Measurements from ENCODE around the gene SLC25A13. TPM values are rescaled to one million over a fixed set of nuclear protein-coding genes. Genes with fewer than 3 reads are reported as not detected.

The SLC25A13 gene
- polyA plus RNA-seq, 1 of the 3 experiments (the other 2 are of a cell fraction): 16.0 TPM

- Histone ChIP-seq H2AFZ (ENCODE audit: low read depth) (no peak overlapping the region), H3K27ac (ENCODE audit: low read depth in 2 of 2, low read length in 1 of 2) (no peak overlapping the region), H3K36me3 (replicated peaks in 1 of 2; ENCODE audit: control insufficient read depth in 1 of 2, insufficient read depth in 2 of 2, low read length in 1 of 2) (no peaks in the 10 kb centered on the region), H3K4me3 (ENCODE audit: low read depth in 2 of 2, low read length in 1 of 2) (no peak overlapping the region), H3K79me2 (ENCODE audit: insufficient read depth) (no peaks in the 10 kb centered on the region), H3K4me2 (no peak overlapping the region), H3K9me2 (no peaks in the 10 kb centered on the region), H3K27me3 (ENCODE audit: insufficient read depth) (no peaks in the 10 kb centered on the region), H4K20me1 (ENCODE audit: insufficient read depth) (no peaks in the 10 kb centered on the region; the same call in 1 of the 2 replicates), H3K9ac (no peak overlapping the region), H3F3A (replicated peaks; ENCODE audit: insufficient read depth) (no peaks in the 10 kb centered on the region), H3K4me1 (ENCODE audit: control insufficient read depth in 1 of 2, insufficient read depth in 2 of 2, low read depth in 1 of 2, low read length in 1 of 2) (peaks cover 0 to 10% of the 10 kb centered on the region in 2 experiments; a peak in 2 of 4 replicates), H3K9me3 (no peaks in the 10 kb centered on the region)
- no peak for TF ChIP-seq RAD21 (IDR thresholded peaks at IDR 0.05; ENCODE audit: low read length)
- TF ChIP-seq TAF1 (IDR thresholded peaks at IDR 0.05; ENCODE audit: borderline replicate concordance, low read depth, low read length): no peak
- TF ChIP-seq TCF12 (IDR thresholded peaks at IDR 0.05): no peak
- TF ChIP-seq FOXM1 (IDR thresholded peaks at IDR 0.05; ENCODE audit: low read depth): no peak
- TF ChIP-seq JUND (IDR thresholded peaks at IDR 0.05): no peak
- no peak for TF ChIP-seq NRF1 (IDR thresholded peaks at IDR 0.05; ENCODE audit: low read depth, low read length)
- TF ChIP-seq EZH2phosphoT487 (IDR thresholded peaks at IDR 0.05; ENCODE audit: borderline replicate concordance, low read depth): no peak
- 97% methylated on average over 1 of the region's 1 CpG for WGBS (ENCODE audit: low lambda C conversion rate)
- no peak for DNase-seq
- CTCF ChIA-PET: no interaction called here
- POLR2A ChIA-PET: no interaction called here
These were observed 104.8 kb downstream of the SLC25A13 start for GRCh38 chr7:96217147-96217546.

DNA sequence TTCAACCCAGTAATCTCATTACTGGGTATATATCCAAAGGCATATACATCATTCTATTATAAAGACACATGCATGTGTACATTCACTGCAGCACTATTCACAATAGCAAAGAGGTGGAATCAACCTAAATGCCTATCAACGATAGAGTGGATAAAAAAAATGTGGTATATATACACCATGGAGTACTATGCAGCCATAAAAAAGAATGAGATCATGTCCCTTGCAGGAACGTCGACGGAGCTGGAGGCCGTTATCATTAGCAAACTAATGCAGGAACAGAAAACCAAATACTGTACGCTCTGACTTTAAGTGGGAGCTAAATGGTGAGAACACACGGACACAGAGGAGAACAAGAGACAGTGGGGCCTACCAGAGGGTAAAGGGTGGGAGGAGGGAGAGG, 105.5 kb downstream of the SLC25A13 start:
- H3K79me2 ChIP-seq (ENCODE audit: insufficient read depth): no peaks in the 10 kb centered on the region
- CTCF ChIA-PET: no interaction called here
- no peaks in the 10 kb centered on the region for H3K27me3 ChIP-seq (ENCODE audit: insufficient read depth)
- H3K4me2 ChIP-seq: no peak overlapping the region
- no peak for TF ChIP-seq TAF1 (IDR thresholded peaks at IDR 0.05; ENCODE audit: borderline replicate concordance, low read depth, low read length)
- TF ChIP-seq RXRA (IDR thresholded peaks at IDR 0.05; ENCODE audit: borderline replicate concordance, low read depth): no peak
- TF ChIP-seq FOXJ3 (CRISPR knock-in tag; IDR thresholded peaks at IDR 0.05): no peak
- no peak for TF ChIP-seq FOXM1 (IDR thresholded peaks at IDR 0.05; ENCODE audit: low read depth)
- TF ChIP-seq NRF1 (IDR thresholded peaks at IDR 0.05; ENCODE audit: low read depth, low read length): no peak
- no peak for TF ChIP-seq GABPA (IDR thresholded peaks at IDR 0.05; ENCODE audit: low read depth)
- no peaks in the 10 kb centered on the region for H3K36me3 ChIP-seq (replicated peaks in 1 of 2; ENCODE audit: control insufficient read depth in 1 of 2, insufficient read depth in 2 of 2, low read length in 1 of 2)
- no peak for DNase-seq
- WGBS (ENCODE audit: low lambda C conversion rate): 97% methylated on average over 7 of the region's 7 CpGs
- H3K9me3 ChIP-seq: no peaks in the 10 kb centered on the region
- no peak overlapping the region for H2AFZ ChIP-seq (ENCODE audit: low read depth)
- H3K4me3 ChIP-seq (ENCODE audit: low read depth in 2 of 2, low read length in 1 of 2): no peak overlapping the region
- H4K20me1 ChIP-seq (ENCODE audit: insufficient read depth): no peaks in the 10 kb centered on the region; the same call in 1 of the 2 replicates
- no peaks in the 10 kb centered on the region for H3F3A ChIP-seq (replicated peaks; ENCODE audit: insufficient read depth)
- peaks cover 0 to 10% of the 10 kb centered on the region in 2 experiments; a peak in 2 of 4 replicates for H3K4me1 ChIP-seq (ENCODE audit: control insufficient read depth in 1 of 2, insufficient read depth in 2 of 2, low read depth in 1 of 2, low read length in 1 of 2)
- no peak overlapping the region for H3K27ac ChIP-seq (ENCODE audit: low read depth in 2 of 2, low read length in 1 of 2)
- POLR2A ChIA-PET: no interaction called here
- H3K9ac ChIP-seq: no peak overlapping the region
- no peaks in the 10 kb centered on the region for H3K9me2 ChIP-seq

DNA sequence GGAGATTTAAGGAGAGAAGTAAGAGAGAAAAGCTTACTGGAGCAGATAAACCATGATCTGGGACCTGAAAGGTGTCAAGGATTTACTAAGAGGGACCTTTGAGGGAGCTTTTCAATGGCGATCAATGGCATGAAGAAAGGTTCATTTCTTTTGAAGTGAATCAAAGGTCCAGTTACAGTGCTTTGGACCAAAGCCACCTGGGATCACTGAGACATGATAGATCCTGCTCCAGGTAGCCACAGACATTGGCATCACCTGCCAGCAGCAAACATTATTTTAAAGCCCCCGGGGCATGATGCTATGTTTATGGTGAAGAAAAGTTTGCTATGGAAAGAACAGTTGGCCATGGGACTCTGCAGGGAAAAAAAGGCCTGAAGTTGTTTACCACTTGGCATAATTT, 109.4 kb downstream of the SLC25A13 start:
- POLR2A ChIA-PET: no interaction called here
- peaks cover 2 to 5% of the 10 kb centered on the region in 2 experiments for H3K36me3 ChIP-seq (replicated peaks in 1 of 2; ENCODE audit: control insufficient read depth in 1 of 2, insufficient read depth in 2 of 2, low read length in 1 of 2)
- no peak overlapping the region for H3K4me3 ChIP-seq (ENCODE audit: low read depth in 2 of 2, low read length in 1 of 2)
- H3K4me2 ChIP-seq: no peak overlapping the region
- H3K4me1 ChIP-seq (ENCODE audit: control insufficient read depth in 1 of 2, insufficient read depth in 2 of 2, low read depth in 1 of 2, low read length in 1 of 2): no peaks in the 10 kb centered on the region
- H3K27me3 ChIP-seq (ENCODE audit: insufficient read depth): no peaks in the 10 kb centered on the region
- H3K79me2 ChIP-seq (ENCODE audit: insufficient read depth): no peaks in the 10 kb centered on the region
- no peaks in the 10 kb centered on the region for H3F3A ChIP-seq (replicated peaks; ENCODE audit: insufficient read depth)
- H3K9ac ChIP-seq: no peak overlapping the region
- TF ChIP-seq USF1 (IDR thresholded peaks at IDR 0.05; ENCODE audit: borderline replicate concordance, low read depth) (no peak), JUND (IDR thresholded peaks at IDR 0.05) (no peak), YY1 (IDR thresholded peaks at IDR 0.05; ENCODE audit: low read depth) (no peak), RXRA (IDR thresholded peaks at IDR 0.05; ENCODE audit: borderline replicate concordance, low read depth) (no peak), EP300 (IDR thresholded peaks at IDR 0.05; ENCODE audit: borderline replicate concordance in 1 of 2, low read depth in 1 of 2, low read length in 1 of 2) (no peak), RAD21 (IDR thresholded peaks at IDR 0.05; ENCODE audit: low read length) (no peak), CHD2 (IDR thresholded peaks at IDR 0.05; ENCODE audit: low read length, partially characterized antibody) (no peak)
- TF ChIP-seq, protein P1, sequence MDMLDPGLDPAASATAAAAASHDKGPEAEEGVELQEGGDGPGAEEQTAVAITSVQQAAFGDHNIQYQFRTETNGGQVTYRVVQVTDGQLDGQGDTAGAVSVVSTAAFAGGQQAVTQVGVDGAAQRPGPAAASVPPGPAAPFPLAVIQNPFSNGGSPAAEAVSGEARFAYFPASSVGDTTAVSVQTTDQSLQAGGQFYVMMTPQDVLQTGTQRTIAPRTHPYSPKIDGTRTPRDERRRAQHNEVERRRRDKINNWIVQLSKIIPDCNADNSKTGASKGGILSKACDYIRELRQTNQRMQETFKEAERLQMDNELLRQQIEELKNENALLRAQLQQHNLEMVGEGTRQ (IDR thresholded peaks at IDR 0.05; ENCODE audit: borderline replicate concordance, low read depth, low read length): no peak
- TF ChIP-seq, protein P2, sequence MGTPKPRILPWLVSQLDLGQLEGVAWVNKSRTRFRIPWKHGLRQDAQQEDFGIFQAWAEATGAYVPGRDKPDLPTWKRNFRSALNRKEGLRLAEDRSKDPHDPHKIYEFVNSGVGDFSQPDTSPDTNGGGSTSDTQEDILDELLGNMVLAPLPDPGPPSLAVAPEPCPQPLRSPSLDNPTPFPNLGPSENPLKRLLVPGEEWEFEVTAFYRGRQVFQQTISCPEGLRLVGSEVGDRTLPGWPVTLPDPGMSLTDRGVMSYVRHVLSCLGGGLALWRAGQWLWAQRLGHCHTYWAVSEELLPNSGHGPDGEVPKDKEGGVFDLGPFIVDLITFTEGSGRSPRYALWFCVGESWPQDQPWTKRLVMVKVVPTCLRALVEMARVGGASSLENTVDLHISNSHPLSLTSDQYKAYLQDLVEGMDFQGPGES (IDR thresholded peaks at IDR 0.05; ENCODE audit: low read depth, low read length): no peak
- TF ChIP-seq, protein P3, sequence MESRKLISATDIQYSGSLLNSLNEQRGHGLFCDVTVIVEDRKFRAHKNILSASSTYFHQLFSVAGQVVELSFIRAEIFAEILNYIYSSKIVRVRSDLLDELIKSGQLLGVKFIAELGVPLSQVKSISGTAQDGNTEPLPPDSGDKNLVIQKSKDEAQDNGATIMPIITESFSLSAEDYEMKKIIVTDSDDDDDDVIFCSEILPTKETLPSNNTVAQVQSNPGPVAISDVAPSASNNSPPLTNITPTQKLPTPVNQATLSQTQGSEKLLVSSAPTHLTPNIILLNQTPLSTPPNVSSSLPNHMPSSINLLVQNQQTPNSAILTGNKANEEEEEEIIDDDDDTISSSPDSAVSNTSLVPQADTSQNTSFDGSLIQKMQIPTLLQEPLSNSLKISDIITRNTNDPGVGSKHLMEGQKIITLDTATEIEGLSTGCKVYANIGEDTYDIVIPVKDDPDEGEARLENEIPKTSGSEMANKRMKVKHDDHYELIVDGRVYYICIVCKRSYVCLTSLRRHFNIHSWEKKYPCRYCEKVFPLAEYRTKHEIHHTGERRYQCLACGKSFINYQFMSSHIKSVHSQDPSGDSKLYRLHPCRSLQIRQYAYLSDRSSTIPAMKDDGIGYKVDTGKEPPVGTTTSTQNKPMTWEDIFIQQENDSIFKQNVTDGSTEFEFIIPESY (IDR thresholded peaks at IDR 0.05; ENCODE audit: borderline replicate concordance, low read depth): no peak
- H4K20me1 ChIP-seq (ENCODE audit: insufficient read depth): no peaks in the 10 kb centered on the region; the same call in 1 of the 2 replicates
- no peak overlapping the region for H3K27ac ChIP-seq (ENCODE audit: low read depth in 2 of 2, low read length in 1 of 2)
- H2AFZ ChIP-seq (ENCODE audit: low read depth): no peak overlapping the region
- CTCF ChIA-PET: no interaction called here
- DNase-seq: no peak
- WGBS (ENCODE audit: low lambda C conversion rate): 100% methylated on average over 2 of the region's 2 CpGs
- no peaks in the 10 kb centered on the region for H3K9me2 ChIP-seq
- H3K9me3 ChIP-seq: no peaks in the 10 kb centered on the region
